Suppressor macrophage treated with lipopolysaccharide for 4 hours (primary cell): ENCODE data around the gene RSPH1.

Experiments
- DNase-seq: peaks from one replicate; pipeline ENCODE4 v3.0.0-alpha.2; 2020

Gene RSPH1

DNA sequence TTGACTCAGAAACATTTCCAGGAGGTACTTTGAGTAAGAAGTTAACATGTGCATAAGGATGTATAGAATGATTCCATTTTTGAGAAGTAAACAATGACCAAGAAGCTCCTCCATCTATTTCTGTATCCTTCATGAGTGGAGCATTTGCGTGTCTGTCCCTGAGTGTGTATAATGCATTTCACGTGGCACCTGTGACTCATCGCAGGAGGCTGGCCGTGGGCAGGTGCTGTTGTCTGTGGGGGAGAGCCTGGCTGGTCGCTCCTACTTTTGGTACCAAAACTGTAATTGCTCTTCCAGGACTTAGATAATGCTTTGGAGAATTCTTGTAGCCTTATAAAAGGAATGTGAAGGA lies 34.1 kb upstream of the RSPH1 start:
- DNase-seq = no peak

- DNase-seq = peak; percentile 76
Measured at GRCh38 chr21:42527489-42528158, 31.6 kb upstream of the RSPH1 start.

DNA sequence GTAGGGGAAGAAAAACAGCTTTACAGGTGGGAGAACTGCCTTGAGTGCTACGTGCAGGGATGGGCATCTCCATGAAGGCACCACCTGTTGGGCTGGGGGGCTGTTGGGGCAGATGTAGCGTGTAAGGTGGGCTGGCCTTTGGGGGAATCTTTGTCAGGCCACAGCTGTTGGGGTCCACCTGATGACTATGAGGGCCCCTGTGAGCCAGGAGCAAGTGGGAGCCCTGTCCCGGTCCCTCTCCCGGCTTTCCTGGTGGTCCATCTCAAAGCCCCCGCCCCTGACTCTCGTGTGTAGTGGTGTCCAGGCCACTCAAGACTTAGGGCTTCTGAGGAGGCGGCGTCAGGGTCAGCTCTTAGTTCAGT lies 31.1 kb upstream of the RSPH1 start:
- no peak for DNase-seq

- DNase-seq = no peak
Measured at GRCh38 chr21:42526379-42526727, 30.3 kb upstream of the RSPH1 start.

- DNase-seq = no peak
Measured at GRCh38 chr21:42525676-42526378, 29.8 kb upstream of the RSPH1 start.

- DNase-seq = no peak
Measured at GRCh38 chr21:42525029-42525581, 29.1 kb upstream of the RSPH1 start.

DNA sequence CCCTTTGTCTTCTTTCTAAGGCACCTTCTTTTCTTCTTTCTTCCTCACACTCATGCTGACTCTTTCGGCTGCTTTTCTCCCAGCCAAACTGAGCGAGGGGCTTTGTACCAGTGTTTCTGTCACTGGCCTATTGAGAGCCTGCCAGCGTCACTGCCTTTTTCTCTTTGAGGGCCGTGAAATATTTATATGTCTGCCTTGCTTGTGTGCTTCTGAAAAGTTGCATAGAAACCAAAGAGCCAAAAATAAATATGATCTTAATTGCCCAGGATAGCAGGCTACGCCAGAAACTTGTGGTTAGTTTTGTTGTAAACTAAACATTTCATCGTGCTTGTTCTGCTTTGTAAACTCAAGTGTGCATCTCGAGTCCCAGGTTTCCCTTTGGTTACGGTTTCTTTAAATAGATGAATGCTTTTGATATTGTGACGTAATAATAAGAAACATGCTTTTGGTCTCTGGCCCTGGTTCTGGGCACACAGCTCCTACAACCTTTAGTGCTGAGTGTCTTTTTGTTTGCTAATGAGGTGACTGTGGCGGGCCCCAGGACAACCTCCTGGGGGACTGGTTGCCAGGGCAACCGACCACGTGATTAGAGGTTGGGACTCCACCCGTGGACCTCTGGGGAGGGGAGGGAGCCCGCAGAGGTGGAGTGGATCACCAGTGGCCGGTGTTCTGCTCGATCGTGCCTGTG lies 28.5 kb upstream of the RSPH1 start:
- DNase-seq = peak; percentile 39

- no peak for DNase-seq
Measured at GRCh38 chr21:42523941-42524340, 27.9 kb upstream of the RSPH1 start.

DNA sequence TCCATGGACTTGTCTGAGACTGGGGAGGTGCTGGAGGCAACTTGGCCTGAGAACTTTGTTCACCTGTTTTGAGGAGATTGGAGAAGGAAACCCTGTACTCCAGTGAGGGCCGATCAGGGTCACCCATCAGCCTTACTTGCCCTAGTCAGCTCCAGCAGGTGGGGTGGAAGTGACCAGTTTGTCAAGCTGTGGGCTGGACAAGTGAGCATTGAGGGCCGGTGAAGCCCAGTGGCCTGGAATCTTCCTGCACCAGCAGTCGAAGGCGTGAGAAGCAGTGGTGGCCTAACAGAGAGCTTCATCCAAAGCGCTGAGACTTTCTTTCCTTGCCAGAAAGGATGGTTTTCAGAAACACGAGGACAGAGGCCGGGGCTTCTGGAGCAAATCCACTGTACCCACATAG lies 27.2 kb upstream of the RSPH1 start:
- DNase-seq = no peak

DNA sequence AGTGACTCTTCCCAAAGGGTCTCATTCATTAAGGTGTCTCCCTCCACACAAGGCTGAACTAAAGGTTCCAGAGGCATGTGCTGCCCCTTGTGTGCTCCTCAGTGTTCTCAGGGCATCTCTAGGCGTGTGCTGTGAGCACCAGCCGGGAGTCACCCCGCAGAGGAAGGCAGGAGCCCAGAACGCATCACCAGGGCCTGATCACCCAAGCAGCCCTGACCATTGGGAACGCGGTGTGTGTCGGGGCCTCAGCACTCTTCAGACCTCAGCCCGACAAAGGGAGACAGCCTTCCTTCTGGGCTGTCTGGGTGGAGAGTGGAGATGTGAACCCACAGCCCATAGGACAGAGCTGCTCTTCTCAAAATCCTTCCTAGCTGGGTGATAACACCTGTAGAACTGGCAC lies 26.7 kb upstream of the RSPH1 start:
- DNase-seq = no peak

- DNase-seq = no peak
Measured at GRCh38 chr21:42522271-42522670, 26.2 kb upstream of the RSPH1 start.

- no peak for DNase-seq
Measured at GRCh38 chr21:42521805-42522204, 25.8 kb upstream of the RSPH1 start.

DNA sequence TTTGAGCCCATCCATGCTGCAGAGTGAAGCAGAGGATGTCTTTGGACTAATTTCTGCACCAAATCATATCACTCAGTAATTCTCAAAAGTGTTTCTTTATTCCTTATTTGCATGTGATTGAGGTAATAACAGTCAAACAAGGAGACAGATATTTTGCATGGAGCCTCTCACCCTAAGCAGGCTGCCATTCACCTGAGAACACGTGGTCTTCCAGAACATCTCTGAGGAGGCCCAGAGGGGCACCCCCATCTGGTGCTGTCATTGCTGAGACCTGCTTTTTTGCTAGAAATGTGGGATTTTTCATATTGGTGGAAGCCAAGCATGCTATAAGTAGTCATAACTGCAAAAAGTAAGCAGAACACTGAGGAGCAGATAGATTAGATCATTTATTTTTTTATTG lies 25.4 kb upstream of the RSPH1 start:
- no peak for DNase-seq

GRCh38 chr21:42520628-42521253 lies 24.7 kb upstream of the RSPH1 start:
- DNase-seq = no peak

GRCh38 chr21:42518626-42519025 lies 22.6 kb upstream of the RSPH1 start:
- DNase-seq = no peak

DNA sequence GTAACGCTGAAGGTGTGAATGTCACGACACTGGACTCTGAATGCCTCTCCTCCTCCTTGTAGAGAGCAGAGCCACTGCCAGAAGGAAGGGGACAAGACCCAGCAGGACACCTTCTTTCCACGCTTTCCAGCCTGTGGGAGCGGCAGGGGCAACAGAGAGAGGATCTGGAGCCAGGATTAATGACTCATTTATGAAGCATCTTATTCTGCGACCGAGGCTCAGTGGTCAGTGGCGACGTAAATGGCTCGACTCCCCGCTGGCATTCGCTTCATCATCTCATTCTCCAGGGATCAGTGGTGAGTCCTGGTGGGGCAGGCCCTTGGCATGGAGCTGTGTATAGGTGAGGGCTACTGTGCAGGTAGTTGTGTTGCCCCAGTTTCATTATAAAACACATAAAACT lies 22.2 kb upstream of the RSPH1 start:
- no peak for DNase-seq

- DNase-seq = no peak
Measured at GRCh38 chr21:42515708-42516502, 19.9 kb upstream of the RSPH1 start.

- DNase-seq = no peak
Measured at GRCh38 chr21:42514883-42515228, 18.8 kb upstream of the RSPH1 start.

GRCh38 chr21:42513985-42514882 lies 18.2 kb upstream of the RSPH1 start:
- peak; percentile 79 for DNase-seq

DNA sequence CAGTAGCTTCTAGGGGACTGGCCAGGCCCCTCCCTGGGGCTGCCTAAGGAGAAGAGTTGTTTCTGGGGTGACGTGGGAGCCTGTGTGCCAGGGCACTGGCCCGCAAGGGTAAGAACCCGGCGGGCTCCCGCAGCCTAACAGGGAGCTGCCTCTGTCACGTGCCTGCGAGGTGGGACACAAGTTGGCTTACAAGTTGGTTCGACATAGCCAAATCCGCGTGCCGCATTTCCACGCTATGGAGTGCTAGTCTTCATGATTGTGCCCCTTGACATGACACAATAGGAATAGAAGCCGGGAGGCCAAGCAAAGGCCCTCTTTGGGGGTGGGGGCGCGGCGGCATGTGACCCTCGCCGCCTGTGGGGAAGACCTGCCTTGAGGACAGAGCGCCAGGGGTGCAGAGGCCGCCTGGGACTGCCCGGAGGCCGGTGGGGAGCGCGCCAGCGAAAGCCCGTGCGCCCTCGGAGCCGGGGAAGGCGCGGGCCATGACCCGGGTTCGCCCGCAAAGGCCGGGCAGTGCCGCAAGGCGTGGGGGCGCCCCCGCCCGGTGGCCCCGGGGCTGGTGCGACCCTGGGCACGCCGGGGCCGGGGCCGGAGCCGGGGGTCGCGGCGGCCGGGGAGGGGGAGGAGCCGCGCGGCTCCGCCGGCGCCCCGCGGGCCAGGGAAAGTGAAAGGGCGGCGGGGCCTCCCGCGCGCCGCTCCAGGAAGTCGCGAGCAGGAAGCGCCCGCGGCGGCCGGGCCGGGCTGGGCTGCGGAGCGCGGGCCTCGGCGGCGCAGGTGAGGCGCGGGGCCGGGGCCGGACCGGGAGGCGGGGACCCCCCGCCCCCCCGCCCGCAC lies 17.3 kb upstream of the RSPH1 start, which contains the start of gene SLC37A1:
SLC37A1 (plus strand) TSS at position 702 of the 834 bp plus-strand sequence. CDS start 4,603 bp downstream, outside the sequence.
- DNase-seq = peak; percentile 65
